WI38 (cell line): ENCODE results near the gene ZNF106.

ENCODE experiments used
- H3K4me3 ChIP-seq: 2 replicates; pipeline ENCODE4 v1.5.1; 2011; ENCODE audit warnings: low read depth, mild to moderate bottlenecking, control low read depth, low read length
- TF ChIP-seq, protein P1 (sequence below): IDR thresholded peaks from 2 replicates; pipeline ENCODE4 v1.5.1; 2012; ENCODE audit warnings: low read depth, mild to moderate bottlenecking, control low read depth, low read length

The ZNF106 gene

DNA sequence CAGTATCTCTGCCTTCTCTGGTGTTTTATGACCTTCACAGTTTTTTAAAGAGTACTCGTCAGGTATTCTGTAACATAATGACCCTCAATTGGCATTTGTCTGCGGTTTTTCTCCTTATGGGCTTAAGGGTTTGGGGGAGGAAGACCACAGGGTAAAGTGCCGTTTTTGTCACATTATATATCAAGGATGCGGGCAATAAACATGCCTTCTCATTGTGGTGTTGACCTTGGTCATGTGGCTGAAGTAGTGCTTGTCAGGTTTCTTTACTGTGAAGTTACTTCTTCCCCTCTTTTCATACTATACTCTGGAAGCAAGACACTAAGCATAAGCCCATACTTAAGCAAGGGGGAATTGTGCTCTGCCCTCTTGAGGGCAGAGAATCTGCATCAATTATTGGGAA, 115.0 kb downstream of the ZNF106 start:
- H3K4me3 ChIP-seq = no peak overlapping the region

DNA sequence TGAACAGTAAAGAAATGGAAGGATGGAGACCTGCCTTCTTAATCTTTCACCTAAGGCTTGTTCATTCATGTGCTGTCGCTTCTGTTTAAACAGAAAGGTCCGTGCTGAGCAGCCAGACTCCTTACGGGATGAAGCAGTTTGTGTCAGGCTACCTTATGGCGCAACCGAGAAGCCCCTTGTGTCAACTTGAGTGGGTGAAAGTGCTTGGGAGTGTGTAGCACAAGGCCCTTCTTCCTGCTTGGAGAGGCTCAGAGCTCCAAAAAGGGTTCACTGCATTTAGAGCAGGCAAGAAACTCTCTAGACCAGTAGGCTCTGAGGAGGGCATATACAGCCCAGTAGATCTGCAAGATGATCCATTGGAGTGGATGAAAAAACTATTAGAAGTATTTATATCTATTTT, 115.7 kb downstream of the ZNF106 start:
- H3K4me3 ChIP-seq = no peak overlapping the region
- TF ChIP-seq, protein P1, sequence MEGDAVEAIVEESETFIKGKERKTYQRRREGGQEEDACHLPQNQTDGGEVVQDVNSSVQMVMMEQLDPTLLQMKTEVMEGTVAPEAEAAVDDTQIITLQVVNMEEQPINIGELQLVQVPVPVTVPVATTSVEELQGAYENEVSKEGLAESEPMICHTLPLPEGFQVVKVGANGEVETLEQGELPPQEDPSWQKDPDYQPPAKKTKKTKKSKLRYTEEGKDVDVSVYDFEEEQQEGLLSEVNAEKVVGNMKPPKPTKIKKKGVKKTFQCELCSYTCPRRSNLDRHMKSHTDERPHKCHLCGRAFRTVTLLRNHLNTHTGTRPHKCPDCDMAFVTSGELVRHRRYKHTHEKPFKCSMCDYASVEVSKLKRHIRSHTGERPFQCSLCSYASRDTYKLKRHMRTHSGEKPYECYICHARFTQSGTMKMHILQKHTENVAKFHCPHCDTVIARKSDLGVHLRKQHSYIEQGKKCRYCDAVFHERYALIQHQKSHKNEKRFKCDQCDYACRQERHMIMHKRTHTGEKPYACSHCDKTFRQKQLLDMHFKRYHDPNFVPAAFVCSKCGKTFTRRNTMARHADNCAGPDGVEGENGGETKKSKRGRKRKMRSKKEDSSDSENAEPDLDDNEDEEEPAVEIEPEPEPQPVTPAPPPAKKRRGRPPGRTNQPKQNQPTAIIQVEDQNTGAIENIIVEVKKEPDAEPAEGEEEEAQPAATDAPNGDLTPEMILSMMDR = no peak

More for the DNA sequence above, 115.0 kb downstream of the ZNF106 start:
- TF ChIP-seq, protein P1 = no peak

- TF ChIP-seq, protein P1 = no peak
- H3K4me3 ChIP-seq = no peak overlapping the region
These were observed 116.1 kb downstream of the ZNF106 start for GRCh38 chr15:42374810-42375209.

- TF ChIP-seq, protein P1 = no peak
These were observed 117.0 kb downstream of the ZNF106 start for GRCh38 chr15:42373936-42374335.

GRCh38 chr15:42373274-42373673, 117.7 kb downstream of the ZNF106 start:
- TF ChIP-seq, protein P1 = no peak

More at GRCh38 chr15:42373936-42374335, 117.0 kb downstream of the ZNF106 start:
- H3K4me3 ChIP-seq = no peak overlapping the region

DNA sequence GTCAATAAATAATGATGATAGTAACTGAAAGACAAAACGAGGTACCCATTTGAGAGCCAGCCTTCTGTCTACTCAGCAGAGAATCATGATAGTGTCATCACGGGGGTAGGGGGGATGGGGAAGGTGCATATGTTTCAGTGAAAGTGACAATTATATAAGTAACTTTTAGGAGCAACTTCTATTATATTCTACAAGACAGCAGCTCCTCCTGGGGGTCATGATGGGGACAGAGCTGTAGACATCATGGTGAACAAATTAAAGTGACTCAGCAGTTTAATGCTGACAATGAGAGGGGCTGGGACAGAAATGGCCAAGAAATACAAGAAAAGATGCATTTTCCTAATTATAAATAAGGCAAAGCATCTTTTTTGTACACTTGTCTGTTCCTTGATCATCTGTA, 119.8 kb downstream of the ZNF106 start:
- no peak overlapping the region for H3K4me3 ChIP-seq
- TF ChIP-seq, protein P1 = no peak

More at GRCh38 chr15:42373274-42373673, 117.7 kb downstream of the ZNF106 start:
- H3K4me3 ChIP-seq = no peak overlapping the region

GRCh38 chr15:42368096-42368495, 122.8 kb downstream of the ZNF106 start:
- TF ChIP-seq, protein P1 = no peak
- no peak overlapping the region for H3K4me3 ChIP-seq
